ENCODE data around the gene PCDHGA2. TPM values are rescaled to one million over a fixed set of nuclear protein-coding genes. Genes with fewer than 3 reads are reported as not detected.

The PCDHGA2 gene
- total and polyA plus RNA-seq, 2 experiments from 2014 or later, result 0.45 to 1.0 TPM

- no peak for TF ChIP-seq ZNF462 (CRISPR knock-in tag; IDR thresholded peaks at IDR 0.05)
Measured at GRCh38 chr5:141383345-141383744, 44.8 kb downstream of the PCDHGA2 start (continued).

GRCh38 chr5:141384471-141385267, 46.1 kb downstream of the PCDHGA2 start:
- H3K4me1 Mint-ChIP-seq, result no peaks in the 10 kb centered on the region
- Histone ChIP-seq H3K4me3 (no peak overlapping the region), H3K36me3 (ENCODE audit: insufficient read depth) (no peaks in the 10 kb centered on the region), H3K27ac (ENCODE audit: low read depth) (no peak overlapping the region), H3K27me3 (ENCODE audit: insufficient read depth) (peaks cover 7% of the 10 kb centered on the region; the same call in 1 of the 2 replicates), H4K20me1 (replicated peaks; ENCODE audit: insufficient read depth) (no peaks in the 10 kb centered on the region), H3K4me1 (ENCODE audit: insufficient read depth) (0 out of 2 replicates have a peak, but pooled peaks cover 5% of the 10 kb centered on the region), H3K4me2 (no peak overlapping the region), H3K9me2 (ENCODE audit: insufficient read depth) (no peaks in the 10 kb centered on the region), H2AFZ (no peak overlapping the region), H3K79me2 (replicated peaks; ENCODE audit: insufficient read depth) (no peaks in the 10 kb centered on the region), H3F3A (replicated peaks; ENCODE audit: low read depth) (no peaks in the 10 kb centered on the region)
- no peak for DNase-seq (ENCODE audit: low spot score)
- peaks cover 59% of the 10 kb centered on the region for H3K36me3 Mint-ChIP-seq (ENCODE audit: low read depth)
- H3K27ac Mint-ChIP-seq, result no peak overlapping the region
- no peak for ATAC-seq
- H3K9me3 Mint-ChIP-seq, result peaks cover 71% of the 10 kb centered on the region
- H3K27me3 Mint-ChIP-seq (ENCODE audit: insufficient read depth, low read depth, poor library complexity), result peaks cover 10% of the 10 kb centered on the region
- no peak overlapping the region for H3K4me3 Mint-ChIP-seq
- TF ChIP-seq ZNF114 (CRISPR knock-in tag; IDR thresholded peaks at IDR 0.05) (no peak), EZH2phosphoT487 (IDR thresholded peaks at IDR 0.05; ENCODE audit: unreplicated experiment) (no peak), ZNF331 (CRISPR knock-in tag; IDR thresholded peaks at IDR 0.05; ENCODE audit: low read depth) (no peak), JUNB (IDR thresholded peaks at IDR 0.05; ENCODE audit: unreplicated experiment) (no peak), CREB1 (CRISPR knock-in tag; IDR thresholded peaks at IDR 0.05; ENCODE audit: low read depth) (no peak), ETS1 (IDR thresholded peaks at IDR 0.05) (no peak), ZNF462 (CRISPR knock-in tag; IDR thresholded peaks at IDR 0.05) (no peak)

All from GM23338 (cell line).